ENCODE data around the gene GNAQ. TPM values are rescaled to one million over a fixed set of nuclear protein-coding genes. Genes with fewer than 3 reads are reported as not detected.

GNAQ gene
- total and polyA plus RNA-seq, 2 of the 4 experiments (the other 2 are of a cell fraction), result 23.1 to 50.7 TPM

DNA sequence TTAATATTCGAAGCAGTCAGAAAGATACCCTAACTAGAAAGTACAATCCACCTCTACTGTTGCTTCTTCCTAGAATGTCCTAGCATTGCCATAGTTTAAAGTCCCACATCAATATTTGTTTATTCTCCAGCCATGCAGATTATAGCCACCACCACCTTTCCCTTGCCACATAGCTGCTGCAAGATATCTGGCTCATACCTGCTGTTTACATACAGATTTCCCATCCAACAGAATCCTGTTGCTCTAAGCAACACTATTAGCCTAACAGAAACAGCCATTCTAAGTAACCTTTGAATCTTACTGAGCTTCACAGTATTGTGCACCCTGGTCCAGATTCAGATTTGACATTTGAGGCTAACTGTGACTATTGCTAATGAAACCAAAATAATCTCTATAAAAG is 45.6 kb downstream of the GNAQ start:
- CTCF ChIA-PET, result interaction anchor here (0.6 kb wide), 1 partner anchor 9 kb away, joined by 4 read pairs; no protein-coding TSS in a partner anchor
- BruUV-seq (replicated peaks), result no TSS peak

More for the DNA sequence above, 45.6 kb downstream of the GNAQ start:
- Histone ChIP-seq H3K23ac (ENCODE audit: low read depth, low read length) (no peak overlapping the region), H2BK5ac (ENCODE audit: low read depth, low read length, poor library complexity, severe bottlenecking) (no peak overlapping the region), H4K5ac (ENCODE audit: low read depth, low read length) (no peak overlapping the region), H3K79me1 (ENCODE audit: low read depth in 1 of 2, low read length in 2 of 2) (peaks cover 24 to 60% of the 10 kb centered on the region in 2 experiments), H3K56ac (ENCODE audit: extremely low read depth, insufficient read depth, low read length) (no peak overlapping the region), H3K18ac (ENCODE audit: low read depth, low read length) (no peak overlapping the region), H3K27me3 (ENCODE audit: control insufficient read depth, insufficient read depth, low read length) (no peaks in the 10 kb centered on the region), H2BK20ac (ENCODE audit: low read depth, low read length) (no peak overlapping the region), H3K14ac (replicated peaks; ENCODE audit: low read depth, low read length) (no peak overlapping the region), H4K20me1 (ENCODE audit: insufficient read depth, low read length) (peaks cover 14% of the 10 kb centered on the region; the same call in 1 of the 2 replicates), H2AK5ac (ENCODE audit: low read depth, low read length) (no peak overlapping the region), H4K91ac (ENCODE audit: insufficient read depth, low read depth, low read length) (no peak overlapping the region), H3K9me1 (ENCODE audit: insufficient read depth, low read length) (peaks cover 8% of the 10 kb centered on the region), H3K4me1 (ENCODE audit: control insufficient read depth, insufficient read depth, low read length) (peaks cover 5% of the 10 kb centered on the region), H3K4me2 (ENCODE audit: low read depth, low read length) (no peak overlapping the region), H3K9ac (ENCODE audit: low read depth, low read length) (no peak overlapping the region), H2AFZ (replicated peaks; ENCODE audit: low read length, poor library complexity) (no peak overlapping the region), H4K8ac (ENCODE audit: low read depth in 2 of 2, low read length in 2 of 2) (no peak overlapping the region), H2BK15ac (ENCODE audit: low read depth, low read length) (no peak overlapping the region), H3K4me3 (ENCODE audit: insufficient read depth, low read depth, low read length) (no peak overlapping the region), H3K9me3 (ENCODE audit: control insufficient read depth, insufficient read depth, low read length) (no peaks in the 10 kb centered on the region), H3K36me3 (ENCODE audit: control insufficient read depth, insufficient read depth, low read length) (no peaks in the 10 kb centered on the region; the same call in none of the 2 replicates), H2AK9ac (replicated peaks; ENCODE audit: low read depth, low read length, poor library complexity) (no peak overlapping the region), H3K27ac (ENCODE audit: insufficient read depth, low read length) (no peak overlapping the region), H3K4ac (ENCODE audit: low read depth, low read length) (no peak overlapping the region), H2BK120ac (ENCODE audit: low read depth, low read length) (no peak overlapping the region)
- no peak for TF ChIP-seq SMC3 (IDR thresholded peaks at IDR 0.05; ENCODE audit: low read depth, low read length)
- no peak for TF ChIP-seq CEBPB (IDR thresholded peaks at IDR 0.05; ENCODE audit: low read depth, low read length)
- no peak for TF ChIP-seq NFE2L2 (IDR thresholded peaks at IDR 0.05; ENCODE audit: low read depth, low read length)
- TF ChIP-seq MXI1 (IDR thresholded peaks at IDR 0.05; ENCODE audit: borderline replicate concordance, low read depth, low read length), result no peak
- no peak for TF ChIP-seq MAZ (IDR thresholded peaks at IDR 0.05; ENCODE audit: borderline replicate concordance, low read depth, low read length)
- TF ChIP-seq RAD21 (IDR thresholded peaks at IDR 0.05; ENCODE audit: low read length), result no peak
- TF ChIP-seq BHLHE40 (IDR thresholded peaks at IDR 0.05; ENCODE audit: low read depth, low read length), result no peak
- no peak for TF ChIP-seq ELK1 (IDR thresholded peaks at IDR 0.05; ENCODE audit: borderline replicate concordance, low read depth, low read length)
- no peak for TF ChIP-seq RFX5 (IDR thresholded peaks at IDR 0.05; ENCODE audit: low read depth, low read length)
- TF ChIP-seq POLR2A (IDR thresholded peaks at IDR 0.05; ENCODE audit: low read depth, low read length), result no peak
- TF ChIP-seq, protein P1, sequence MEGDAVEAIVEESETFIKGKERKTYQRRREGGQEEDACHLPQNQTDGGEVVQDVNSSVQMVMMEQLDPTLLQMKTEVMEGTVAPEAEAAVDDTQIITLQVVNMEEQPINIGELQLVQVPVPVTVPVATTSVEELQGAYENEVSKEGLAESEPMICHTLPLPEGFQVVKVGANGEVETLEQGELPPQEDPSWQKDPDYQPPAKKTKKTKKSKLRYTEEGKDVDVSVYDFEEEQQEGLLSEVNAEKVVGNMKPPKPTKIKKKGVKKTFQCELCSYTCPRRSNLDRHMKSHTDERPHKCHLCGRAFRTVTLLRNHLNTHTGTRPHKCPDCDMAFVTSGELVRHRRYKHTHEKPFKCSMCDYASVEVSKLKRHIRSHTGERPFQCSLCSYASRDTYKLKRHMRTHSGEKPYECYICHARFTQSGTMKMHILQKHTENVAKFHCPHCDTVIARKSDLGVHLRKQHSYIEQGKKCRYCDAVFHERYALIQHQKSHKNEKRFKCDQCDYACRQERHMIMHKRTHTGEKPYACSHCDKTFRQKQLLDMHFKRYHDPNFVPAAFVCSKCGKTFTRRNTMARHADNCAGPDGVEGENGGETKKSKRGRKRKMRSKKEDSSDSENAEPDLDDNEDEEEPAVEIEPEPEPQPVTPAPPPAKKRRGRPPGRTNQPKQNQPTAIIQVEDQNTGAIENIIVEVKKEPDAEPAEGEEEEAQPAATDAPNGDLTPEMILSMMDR (conservative IDR thresholded peaks at IDR 0.05; ENCODE audit: low read depth, low read length), result no peak
- intact Hi-C loops (cut with micrococcal nuclease) (no loop called here), dilution Hi-C loops (cut with HindIII; ENCODE audit: low sequenced_read_pairs, unreplicated experiment) (no loop called here), in situ Hi-C loops (cut with MboI; ENCODE audit: low sequenced_read_pairs) (no loop called here)
- no peak for DNase-seq
- WGBS, 2 experiments (ENCODE audit: extremely low coverage in 2 of 2, insufficient read length in 1 of 2), result 100% methylated on average over 1 of the region's 1 CpG; no CpG with 5 or more reads in 1 of the 2 experiments
- POLR2A ChIA-PET (ENCODE audit: unreplicated experiment), result no interaction called here
- ATAC-seq (ENCODE audit: low read depth), result no peak

All from IMR-90 (cell line).